HG03354 (cell line): ENCODE measurements around the gene TMEM25.
"Not testable (repeated sequence)": the region's sequence is repeated elsewhere in the genome, so short reads cannot be mapped to it uniquely, and the experiment has no call there.

ENCODE experiments used
- ATAC-seq: cut with Tn5 transposase; IDR thresholded peaks from one replicate; pipeline ENCODE4 v1.9.1; 2021; ENCODE audit warnings: mild to moderate bottlenecking; ENCODE audit not compliant: unreplicated experiment, poor library complexity, severe bottlenecking

TMEM25 gene

DNA sequence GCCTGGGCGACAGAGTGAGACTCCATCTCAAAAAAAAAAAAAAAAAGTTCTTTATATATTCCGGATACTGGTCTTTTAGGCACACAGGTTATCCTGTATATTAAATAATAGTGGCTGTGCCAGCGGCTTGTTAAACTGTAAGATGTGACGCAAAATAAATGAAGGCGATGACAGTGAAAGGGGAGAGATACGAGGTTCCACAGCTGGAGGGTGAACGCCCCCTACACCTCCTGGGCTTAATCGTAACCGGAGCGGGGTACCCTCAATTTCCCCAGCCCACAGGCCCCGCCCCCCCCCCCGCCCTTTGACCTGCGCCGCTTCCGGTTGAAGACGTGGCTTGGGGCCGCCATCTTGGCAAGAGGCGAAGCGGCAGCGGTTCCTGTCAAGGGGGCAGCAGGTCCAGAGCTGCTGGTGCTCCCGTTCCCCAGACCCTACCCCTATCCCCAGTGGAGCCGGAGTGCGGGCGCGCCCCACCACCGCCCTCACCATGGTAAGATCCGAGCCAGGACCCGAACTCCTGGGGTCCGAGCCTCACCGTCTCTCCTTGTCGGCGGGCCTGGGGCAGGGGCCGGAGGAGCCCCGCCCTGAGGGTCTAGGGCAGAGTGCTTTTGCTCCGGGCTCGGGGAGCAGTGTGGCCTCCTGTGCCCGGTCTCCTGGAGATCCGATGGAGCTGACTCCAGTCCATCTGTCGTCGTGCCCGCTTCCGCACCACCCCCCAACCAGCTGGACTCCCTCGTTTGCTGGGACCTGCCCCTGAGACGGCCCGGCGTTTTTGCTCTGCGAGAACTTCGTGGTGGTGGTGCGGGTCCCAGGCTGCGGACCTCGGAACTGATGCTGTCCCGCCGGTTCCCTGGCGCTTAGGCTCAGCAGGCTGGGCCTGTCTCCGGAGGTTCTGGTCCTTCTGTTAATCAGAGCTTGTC is 41.3 kb downstream of the TMEM25 start, which contains the start of gene ARCN1:
ARCN1 (plus strand) TSS at position 349 of the 920 bp plus-strand sequence; CDS start at position 488, 139 bp downstream.
- ATAC-seq: peak; percentile 75

DNA sequence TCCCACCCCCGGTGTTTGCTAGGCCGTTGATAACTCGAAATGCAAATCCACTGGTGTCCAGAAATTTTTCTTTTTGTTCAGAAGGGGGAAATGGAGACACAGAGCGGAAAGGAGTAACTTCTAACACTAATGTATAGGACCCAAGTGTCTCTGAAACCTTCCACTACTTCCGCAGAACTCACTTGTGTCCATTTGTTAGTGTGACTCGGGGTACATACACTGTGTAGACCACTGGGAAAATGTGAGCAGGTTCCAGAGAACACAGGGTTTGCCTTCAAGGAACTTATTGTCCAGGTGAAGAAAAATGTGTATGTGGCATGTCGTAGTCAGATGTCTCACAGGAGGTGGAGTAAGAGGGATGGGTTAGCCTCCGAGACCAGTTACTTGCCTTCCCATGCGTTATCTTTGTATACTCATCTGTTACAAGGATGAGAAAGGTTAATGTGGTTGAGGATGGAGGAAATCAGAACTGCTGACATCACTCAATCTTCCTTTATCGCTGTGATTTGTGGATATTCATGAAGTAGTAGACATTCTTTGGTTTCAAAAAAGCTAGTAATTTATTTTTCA is 42.1 kb downstream of the TMEM25 start:
- peak; percentile 29 for ATAC-seq

DNA sequence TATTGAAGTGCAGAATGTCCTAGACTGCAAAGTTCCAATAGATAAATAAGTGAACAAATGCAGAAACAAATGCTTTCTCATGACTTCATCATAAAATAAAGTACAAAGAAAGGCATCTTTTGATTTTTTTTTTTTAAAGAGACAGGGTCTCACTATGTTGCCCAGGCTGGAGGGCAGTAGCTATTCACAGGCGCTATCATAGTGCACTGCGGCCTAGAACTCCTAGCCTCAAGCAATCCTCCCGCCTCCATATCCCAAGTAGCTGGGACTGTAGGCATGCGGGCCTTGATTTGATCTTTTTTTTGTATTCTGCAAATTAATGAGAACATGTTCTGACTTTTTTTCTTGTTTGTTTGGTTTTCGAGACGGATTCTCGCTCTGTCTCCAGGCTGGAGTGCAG is 43.6 kb downstream of the TMEM25 start:
- no peak for ATAC-seq

DNA sequence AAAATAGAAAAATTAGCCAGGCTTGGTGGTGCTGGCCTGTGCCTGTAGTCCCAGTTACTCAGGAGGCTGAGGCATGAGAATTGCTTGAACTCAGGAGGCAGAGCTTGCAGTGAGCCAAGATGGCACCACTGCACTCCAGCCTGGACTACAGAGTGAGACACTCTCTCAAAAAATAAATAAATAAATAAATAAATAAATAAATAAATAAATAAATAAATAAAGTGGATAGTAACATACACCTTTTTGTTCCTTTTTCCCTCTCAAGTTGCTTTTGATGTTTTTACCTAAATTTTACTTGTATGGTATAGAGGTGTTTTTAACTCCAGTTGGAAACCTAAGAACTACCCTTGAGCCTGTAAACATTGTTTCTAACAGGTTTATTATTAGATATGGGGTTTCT is 47.0 kb downstream of the TMEM25 start:
- ATAC-seq: not testable (repeated sequence)

DNA sequence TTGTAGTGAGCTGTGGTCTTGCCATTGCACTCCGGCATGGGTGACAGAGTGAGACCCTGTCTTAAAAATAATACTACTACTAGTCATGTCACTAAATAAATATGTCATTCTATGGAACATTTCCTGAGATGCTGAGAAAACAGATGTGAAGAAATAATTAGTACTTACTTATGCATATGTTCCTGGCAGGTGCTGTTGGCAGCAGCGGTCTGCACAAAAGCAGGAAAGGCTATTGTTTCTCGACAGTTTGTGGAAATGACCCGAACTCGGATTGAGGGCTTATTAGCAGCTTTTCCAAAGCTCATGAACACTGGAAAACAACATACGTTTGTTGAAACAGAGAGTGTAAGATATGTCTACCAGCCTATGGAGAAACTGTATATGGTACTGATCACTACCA is 50.1 kb downstream of the TMEM25 start:
- ATAC-seq: no peak
